Stimulated activated CD8-positive, alpha-beta memory T cell treated with anti-CD3 and anti-CD28 coated beads, Interleukin-2, amount 100 ng/mL, for 1 hour (primary cell): ENCODE data around the gene BPIFA1.

Experiments used
- DNase-seq, 2 donors: peaks; one replicate each; pipeline ENCODE4 v3.0.0-alpha.2; 2020; ENCODE audit warnings: low read depth in 2 of 2

BPIFA1 gene

DNA sequence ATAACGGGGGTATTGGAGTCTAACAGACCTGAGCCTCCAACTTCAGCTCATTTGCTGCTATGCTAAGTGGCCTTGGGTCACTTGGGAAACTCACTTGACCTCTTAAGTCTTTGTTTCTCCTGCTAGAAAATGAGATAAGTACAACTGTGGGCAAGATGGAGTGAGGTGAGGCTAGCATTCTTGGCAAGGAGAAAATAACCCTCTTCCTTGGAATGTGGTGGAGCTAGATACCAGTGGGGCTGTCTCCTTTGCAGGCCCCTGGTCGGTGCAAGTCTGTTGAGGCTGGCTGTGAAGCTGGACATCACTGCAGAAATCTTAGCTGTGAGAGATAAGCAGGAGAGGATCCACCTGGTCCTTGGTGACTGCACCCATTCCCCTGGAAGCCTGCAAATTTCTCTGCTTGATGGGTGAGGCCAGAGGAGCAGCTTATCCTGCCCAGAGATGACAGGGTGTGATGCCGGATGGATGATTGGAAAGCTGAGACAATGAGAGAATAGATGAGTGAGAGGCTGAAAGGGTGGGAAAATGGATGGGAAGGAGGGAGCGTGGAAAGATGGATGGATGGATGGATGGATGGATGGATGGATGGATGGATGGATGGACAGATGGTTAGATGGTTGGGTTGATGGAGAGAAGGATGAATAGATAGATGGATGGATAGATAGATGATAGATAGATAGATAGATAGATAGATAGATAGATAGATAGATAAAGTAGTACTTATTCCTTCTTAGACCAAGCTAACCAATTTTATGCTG lies 4.4 kb downstream of the BPIFA1 start:
- DNase-seq = no peak

DNA sequence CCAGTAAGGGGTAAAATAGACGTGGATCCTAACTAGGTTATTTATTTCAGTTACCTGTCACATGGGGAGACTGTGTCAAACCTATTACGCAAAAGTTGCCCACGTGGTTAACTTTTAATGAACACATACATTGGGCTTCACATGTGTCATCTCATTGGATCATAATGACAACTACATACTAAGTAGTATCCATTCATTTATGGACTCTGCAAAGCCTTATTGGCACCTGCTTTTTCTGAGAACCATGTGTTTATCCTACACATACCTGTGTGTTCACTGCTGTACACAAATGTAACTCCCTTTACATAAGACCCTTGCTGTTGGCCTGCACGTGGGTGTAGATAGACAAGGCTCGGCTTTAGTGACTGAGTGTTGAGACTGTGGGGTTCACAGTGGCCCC lies 5.1 kb downstream of the BPIFA1 start:
- no peak for DNase-seq

DNA sequence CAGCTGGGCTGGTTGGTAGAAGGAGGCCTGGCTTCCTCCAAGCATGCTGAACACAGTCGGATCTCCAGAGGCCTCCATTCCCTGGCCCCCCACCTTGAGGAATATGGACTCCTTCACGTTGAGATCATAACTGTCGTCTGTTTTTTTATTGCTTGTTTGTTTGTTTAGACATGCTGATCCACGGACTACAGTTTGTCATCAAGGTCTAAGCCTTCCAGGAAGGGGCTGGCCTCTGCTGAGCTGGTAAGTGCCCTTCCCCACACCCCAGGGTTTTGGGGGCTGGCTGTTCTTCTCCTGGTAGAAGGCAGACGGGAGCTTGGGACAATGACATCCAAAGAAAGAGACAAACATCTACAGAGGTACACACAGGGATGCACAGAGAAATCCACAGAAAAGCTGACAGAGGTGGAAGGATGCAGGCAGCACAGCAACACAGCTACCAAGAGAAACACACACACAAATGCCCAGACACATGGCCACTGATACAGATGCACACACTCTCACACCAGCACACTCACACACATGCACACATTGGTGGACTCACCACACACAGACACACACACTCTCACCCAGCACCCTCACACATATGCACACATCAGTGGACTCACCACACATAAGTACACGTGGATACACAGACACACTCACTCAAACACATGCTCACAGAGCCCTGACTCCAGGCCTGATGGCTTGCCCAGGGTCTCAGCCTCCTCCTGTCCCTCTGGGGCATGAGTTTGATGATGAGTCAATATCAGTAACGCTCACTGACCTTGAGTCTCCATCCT lies 6.7 kb downstream of the BPIFA1 start:
- DNase-seq = no peak

DNA sequence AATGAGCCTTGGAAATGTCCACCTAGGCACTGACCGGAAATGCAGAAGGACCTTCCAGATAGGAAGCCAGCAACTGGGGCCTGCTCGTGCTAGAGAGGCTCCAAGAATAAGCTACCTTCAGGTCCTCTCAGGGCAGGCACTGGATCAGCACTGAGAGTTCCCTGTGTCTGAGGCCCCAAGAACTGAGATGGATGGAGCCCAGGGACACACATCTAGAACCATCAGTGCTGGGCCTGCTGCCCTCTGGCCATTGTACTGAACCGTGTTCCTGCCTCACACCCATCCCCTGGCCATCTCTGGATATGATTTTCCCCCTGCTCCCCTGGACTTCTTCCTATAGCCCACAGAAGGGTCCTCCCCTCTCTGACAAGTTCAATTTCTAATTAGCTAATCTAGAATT lies 10.3 kb downstream of the BPIFA1 start:
- DNase-seq = no peak

DNA sequence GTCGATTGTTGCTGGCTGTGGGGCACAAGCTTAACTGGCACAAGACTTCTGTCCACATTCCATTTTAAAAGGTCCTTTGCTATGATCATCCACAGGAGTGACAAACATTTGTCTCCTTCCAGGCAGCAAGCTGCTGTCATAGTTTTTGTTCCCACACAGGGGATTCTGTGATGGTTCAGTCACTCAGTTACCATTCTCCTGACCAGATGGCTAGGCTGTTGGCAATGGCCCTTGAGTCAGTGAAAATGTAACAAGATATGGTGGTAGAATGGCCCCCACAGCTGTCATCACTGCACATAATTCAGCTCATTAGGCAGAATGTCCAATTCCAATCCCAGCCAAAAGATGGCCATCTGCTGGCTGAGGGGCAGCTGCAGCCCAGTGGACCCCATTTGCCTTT lies 13.7 kb downstream of the BPIFA1 start:
- DNase-seq = no peak

DNA sequence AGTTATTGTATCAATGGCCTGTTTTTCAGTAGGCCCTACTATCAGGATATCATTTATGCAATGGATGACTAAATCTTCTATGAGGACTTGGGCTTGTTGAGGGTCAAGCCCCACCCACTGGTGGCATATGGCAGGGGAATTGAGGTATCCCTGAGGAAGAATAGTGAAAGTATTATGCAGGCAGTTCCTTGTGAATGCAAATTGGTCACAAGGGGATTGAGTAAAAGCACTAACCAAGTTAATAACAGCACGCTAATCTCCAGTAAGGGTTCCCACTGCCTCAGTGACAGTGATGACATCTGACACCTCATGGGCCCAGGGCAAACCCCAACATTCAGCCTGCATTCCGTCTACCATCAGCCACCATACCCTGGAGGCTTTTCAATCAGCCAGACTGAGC lies 14.9 kb downstream of the BPIFA1 start:
- no peak for DNase-seq

DNA sequence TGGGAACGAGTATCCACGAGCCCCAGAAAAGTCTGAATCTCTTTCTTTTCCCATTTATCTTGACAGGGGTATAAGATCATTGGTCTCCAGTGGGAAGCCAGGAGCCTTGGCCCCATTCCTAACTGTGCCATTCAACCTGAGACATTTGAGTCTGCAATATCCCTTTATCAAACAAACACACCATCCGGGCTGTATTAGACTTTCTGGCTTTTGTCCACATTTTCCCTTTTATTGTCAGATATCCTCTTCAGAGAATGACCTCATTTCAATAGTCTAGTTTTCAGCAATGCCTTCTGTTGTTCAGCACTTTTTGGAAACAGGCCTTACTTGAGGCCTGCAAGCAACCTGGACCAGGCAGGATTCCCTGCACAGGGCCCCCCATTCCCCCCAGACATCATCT lies 15.7 kb downstream of the BPIFA1 start:
- no peak for DNase-seq

DNA sequence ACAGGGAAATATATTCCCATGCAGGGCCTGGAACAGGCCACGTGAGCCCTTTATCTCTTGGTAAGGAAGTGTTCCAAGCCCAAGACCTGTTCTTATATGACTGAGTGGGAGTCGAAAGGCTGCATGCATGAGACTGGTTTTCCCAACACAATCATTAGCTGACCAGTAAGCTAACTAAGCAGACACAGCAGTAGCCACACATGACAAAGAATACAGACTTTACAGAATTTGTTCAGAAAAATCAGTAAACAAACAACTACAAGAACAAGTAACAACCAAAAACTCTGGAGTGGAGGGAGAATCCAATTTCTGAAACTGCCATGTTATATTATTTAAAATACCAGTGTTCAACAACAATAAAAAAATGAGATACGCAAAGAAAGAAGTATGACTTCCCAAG lies 16.7 kb downstream of the BPIFA1 start:
- DNase-seq = no peak

DNA sequence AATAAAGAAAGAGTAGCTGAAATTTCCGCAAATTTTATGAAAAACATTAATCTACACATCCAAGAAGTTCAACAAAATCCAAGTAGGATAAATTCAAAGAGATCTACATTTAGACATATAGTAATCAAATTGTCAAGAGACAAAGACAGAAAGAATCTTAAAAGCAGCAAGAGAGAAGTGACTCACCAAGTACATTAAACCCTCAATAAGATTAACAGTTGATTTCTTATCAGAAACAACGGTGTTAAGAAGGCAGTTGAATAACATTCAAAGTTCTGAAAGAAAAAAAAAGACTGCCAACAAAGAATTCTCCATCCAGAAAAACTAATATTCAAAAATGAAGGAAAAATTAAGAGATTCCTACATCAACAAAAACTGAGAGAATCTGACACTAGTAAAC lies 19.2 kb downstream of the BPIFA1 start:
- DNase-seq = no peak

DNA sequence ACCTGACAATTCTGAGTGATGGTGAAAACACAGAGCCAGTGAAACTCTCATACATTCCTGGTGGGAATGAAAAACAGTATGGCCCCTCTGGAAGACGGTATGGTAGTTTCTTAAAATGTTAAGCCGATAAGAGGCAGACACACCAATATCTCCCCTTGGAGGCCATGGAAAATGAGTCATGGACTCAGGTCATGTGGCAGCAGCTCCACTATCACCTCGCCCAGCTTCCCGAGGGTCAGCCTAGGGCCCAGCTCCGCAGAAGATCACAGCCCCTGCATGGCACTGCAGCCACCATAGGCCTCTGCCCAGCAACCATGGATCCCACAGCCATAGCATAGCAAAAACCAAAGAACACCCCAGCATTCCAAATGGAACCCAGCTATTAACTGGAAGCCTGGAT lies 21.4 kb downstream of the BPIFA1 start:
- DNase-seq = no peak

DNA sequence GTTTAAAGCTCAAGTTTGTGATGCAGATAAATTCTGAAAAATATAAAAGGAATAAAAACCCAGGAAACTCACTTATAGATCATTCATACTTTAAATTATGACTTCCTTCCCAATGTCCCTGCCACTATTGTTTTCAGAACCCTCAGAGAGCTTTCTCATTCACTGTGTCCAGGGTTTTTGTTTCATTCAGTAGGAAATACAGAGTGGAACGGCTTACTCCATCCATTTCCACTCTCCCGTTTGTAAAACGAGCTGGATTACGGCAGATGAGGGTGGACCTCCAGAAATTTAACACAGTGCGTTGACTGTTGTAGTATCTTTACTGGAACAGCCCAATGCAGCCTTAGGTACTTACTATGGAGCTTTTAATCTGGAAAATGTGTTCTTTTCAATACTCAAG lies 23.6 kb downstream of the BPIFA1 start:
- no peak for DNase-seq

DNA sequence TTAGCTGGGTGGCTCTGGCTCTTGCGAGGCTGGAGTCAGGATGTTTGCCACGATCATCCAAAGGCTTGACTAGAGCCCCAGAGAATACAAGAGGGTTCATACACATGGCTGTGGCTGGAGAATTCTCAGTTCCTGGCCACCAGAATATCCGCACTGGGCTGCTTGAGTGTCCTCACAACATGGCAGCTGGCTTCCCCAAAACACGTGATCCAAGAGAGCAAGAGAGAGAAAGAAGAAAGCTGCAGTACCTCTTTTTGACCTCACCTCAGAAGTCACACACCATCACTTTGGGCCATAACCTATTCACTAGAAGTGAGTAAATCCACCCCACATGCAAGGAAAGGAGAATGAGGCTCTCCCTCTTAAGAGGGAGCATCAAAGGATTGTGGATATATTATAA lies 25.7 kb downstream of the BPIFA1 start:
- DNase-seq = no peak

DNA sequence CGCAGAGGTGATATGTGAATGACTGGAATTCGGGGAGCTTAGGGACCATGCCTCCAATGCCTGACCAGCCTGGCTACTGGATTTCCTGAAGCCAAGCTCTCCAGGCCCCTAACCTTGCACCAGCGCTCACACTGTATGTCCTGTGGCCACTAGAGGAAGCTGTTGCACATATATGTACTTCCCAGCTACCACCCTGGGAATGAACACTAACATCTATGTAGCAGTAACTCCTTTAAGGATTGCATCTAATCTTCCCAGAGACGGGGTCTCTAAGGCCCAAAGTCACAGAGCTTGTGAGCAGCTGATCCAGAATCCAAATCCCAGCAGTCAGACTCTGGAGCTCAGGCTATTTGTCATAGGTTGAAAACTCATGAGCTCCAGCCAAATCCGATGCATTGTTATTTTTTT lies 26.9 kb downstream of the BPIFA1 start:
- no peak for DNase-seq

DNA sequence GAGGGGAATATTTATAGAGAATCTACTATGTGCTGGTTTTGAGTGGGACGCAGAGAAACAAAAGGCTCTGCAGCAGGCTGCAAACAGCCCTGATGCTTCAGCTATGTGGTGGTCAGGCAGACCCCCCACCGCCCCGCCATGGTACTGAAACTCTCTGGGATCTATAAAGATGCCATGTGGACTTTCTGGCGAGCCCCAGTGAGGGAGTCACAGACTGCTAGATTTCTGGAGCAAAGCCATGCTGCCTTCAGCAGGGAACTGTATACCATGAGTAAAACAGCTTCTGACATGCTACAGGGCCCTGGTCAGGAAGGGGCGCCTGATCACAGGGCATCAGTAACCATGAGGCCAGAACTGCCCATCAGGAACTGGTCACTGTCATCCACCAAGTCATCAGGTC lies 28.0 kb downstream of the BPIFA1 start:
- no peak for DNase-seq

DNA sequence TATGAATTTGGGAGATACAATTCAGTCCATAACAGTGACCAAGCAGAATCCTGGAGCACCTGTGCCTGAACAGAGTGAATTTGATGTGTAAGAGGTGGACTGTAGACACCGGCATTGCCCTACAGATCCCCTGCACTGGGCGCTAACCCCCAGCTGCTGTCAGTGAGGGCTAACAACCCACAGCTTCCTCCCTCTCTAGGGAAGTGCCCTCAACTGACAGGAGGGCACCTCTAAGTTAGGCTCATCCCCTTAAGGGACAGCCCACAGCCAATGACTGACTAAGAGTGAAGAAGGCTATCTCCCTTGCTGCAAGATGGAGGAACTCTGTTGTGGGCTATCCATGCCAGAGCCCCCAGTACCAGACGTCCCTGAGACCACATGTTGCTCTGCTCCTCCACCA lies 31.9 kb downstream of the BPIFA1 start:
- no peak for DNase-seq

DNA sequence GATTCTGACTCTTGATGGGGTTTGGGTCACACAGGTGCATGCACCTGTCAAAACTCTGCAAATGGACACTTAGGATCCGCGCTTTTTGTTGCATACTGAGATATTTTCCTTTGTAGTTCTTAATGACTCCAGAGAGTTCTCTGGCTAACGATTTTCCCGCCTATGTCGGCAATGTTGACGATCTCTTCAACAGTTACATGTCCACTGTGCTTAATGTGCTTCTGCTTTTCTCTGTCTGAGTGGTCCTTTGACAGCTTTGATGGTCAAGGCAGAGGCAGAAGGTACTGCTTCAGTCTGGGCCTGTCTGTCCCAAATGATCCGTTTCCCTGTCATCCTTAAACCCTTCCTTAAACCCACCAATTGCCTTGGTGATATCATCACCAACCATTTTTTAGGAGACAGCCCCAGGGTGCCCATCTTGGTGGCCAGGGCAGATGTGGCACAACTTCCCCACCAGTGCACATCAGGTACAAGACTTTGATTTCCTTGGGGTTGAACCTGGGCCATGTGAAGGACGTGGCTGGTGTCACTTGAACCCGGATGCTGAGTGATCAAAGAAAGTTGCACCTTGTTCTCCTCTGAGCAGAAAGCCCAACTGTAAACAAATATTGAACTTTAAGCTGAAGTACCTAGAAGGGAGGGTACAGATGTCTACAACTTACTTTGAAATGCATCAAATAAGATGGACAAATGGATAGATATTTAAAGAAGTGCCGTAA lies 36.5 kb downstream of the BPIFA1 start:
- no peak for DNase-seq

DNA sequence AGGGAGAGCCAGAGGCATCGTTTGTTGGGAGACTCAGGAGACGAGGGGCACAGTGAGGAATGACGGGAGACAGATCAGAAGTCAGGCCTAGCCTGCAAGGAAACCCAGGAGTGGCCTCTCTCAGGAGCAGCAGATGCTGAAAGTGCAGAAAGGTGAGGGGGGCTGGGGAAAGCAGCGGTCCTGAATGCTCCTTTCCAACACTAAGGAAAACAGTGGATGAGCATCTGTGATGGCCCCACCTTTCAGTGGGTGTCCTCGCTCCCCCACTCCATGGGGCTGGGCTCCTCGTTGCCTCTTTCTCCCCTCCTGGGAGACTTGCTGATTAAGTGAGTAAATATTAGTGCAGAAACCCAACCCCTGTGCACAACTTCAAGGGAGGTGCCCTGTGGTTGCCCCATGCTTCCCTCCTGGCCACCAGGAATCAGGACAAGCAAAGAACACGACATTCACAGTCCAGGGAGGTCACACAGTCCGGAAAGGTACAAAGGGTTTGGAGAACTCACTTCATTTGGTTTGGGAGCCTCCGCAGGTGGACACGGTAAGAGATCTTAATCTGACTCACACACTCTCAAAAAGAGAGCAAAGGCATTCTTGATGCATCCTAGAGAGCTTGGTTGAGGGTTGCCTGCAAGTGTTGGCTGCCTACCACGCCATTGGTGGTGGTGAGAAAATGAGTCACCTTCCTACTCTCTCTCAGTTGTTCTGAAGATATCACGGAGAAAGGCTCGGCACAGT lies 37.5 kb downstream of the BPIFA1 start:
- no peak for DNase-seq

DNA sequence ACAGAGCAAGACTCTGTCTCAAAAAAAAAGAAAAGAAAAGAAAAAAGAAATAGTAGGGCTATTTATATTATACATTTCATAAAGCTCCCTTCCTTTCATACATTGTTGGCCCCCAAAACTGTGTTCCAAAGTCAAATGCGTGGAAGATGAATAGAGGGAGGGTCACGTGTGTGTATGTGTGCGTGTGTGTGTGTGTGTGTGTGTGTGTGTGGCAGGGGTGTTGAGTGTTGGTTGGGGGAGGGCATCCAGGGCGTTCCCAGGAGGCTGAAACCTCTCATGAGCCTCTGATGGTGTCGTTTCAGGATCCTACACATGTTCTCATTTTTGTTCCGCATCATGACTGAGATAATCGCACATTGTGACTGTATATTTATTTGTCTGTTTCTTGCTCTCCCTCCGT lies 39.4 kb downstream of the BPIFA1 start:
- DNase-seq = no peak

DNA sequence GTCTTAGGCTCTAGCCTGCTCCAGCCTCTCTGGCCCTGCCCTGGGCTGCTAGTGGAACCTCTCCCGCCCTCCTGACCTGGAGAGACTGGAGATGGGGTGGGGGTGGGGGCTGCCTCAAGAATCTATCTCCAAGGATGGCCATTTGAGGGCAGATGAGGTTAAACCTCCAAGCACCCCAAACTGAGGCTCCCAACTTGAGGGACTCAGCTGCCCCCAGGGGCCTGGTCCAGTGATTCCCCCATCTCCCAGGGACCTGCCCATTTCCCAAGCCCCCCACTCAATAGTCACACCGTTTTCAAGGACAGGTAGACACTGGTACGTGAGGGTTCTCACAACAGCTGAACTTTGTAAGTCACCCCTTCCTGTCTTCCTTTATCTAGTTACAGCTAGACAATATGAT lies 40.1 kb downstream of the BPIFA1 start:
- DNase-seq = no peak

DNA sequence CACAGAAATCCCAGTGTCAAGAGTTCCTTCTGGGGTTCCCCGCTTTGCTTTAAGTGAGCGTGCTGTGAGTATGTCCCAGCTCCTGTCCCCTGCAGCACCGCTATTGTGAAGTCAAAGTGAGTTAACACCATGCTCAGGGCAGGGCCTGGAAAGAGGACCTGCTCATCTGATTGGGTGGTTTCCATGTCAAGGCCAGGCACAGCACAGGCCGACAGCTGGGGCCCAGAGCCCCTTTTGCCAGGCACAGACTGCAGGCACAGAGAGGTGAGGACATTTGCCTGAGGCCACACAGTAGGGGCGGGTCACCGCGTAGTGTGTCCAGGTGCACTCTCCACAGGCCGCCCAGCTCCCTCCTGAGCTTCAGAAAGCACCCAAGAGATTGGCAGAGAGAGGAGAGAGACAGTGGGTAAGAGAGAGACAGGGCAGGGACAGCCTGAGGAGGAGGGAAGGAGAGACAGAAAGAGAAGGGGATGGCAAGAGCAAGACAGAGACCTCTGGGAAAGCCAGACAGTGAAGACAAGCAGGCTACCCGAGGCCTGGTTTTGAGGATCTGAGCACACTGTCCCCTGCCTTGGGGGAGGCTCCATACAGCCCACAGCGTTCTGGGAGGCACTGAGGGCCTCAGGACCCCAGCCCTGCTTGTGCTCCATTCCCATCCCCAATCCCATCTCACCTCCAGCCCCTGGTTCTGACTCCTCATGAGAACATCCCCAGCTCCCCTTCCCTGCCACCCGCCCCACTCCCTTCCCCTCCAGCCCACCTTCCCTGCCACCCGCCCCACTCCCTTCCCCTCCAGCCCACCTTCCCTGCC lies 40.7 kb downstream of the BPIFA1 start:
- no peak for DNase-seq
